Thyroid gland (tissue), 4 donors: ENCODE results near the gene REPS1.

Experiments used
- CTCF ChIP-seq, 6 experiments: fragments of 200-600 bp in 3 of 6; fragments of 450-650 bp in 3 of 6; sonication (generic) in 3 of 6; IDR thresholded peaks; one replicate each; pipeline ENCODE4 v1.5.1; 2016 to 2019; ENCODE audit warnings: antibody characterized with exemption in 6 of 6, mild to moderate bottlenecking in 2 of 6, inconsistent platforms in 1 of 6, moderate library complexity in 1 of 6
- POLR2A ChIP-seq, 2 donors: fragments of 450-650 bp; IDR thresholded peaks; one replicate each; pipeline ENCODE4 v1.6.1; 2017; ENCODE audit warnings: antibody characterized with exemption in 2 of 2, mild to moderate bottlenecking in 2 of 2, moderate library complexity in 1 of 2

GRCh38 chr6:138978229-138978628 lies 9.8 kb downstream of the REPS1 start:
- no peak for TF ChIP-seq CTCF (IDR thresholded peaks at IDR 0.05)
- TF ChIP-seq POLR2A (IDR thresholded peaks at IDR 0.05) = no peak
